ENCODE measurements around the gene PDE6G. TPM values are rescaled to one million over a fixed set of nuclear protein-coding genes. Genes with fewer than 3 reads are reported as not detected.

Gene PDE6G
- total and polyA plus RNA-seq, 2 experiments from 2014 or later, result 5.5 to 9.0 TPM

DNA sequence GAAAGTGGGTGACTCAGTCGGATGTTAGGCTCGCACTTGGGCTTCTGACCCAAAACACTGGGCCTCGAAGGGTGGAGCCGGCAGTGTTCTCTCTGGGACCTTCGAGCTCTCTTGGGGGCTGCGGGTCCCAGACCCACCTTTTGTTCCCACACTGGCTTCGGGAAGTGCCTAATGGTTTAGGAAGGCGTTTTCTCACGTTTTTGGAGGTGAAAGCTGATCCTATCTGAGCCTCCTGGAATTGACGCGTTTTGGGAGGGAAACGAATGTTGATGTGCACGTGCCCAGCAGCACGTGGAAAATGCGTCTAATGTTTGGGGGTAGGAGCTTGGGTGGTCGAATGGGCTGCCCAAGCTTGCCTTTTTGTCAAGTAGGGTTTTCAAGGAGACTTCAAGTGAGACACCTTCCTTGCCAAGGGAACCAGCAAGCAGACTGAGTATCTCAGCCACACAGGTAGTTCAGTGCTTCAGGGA lies 28.1 kb upstream of the PDE6G start:
- Mint-ChIP-seq H3K9me3 (no peaks in the 10 kb centered on the region; the same call in 2 of the 3 replicates), H3K4me1 (peaks cover 12% of the 10 kb centered on the region), H3K27me3 (ENCODE audit: insufficient read depth, low read depth, poor library complexity) (peaks cover 11% of the 10 kb centered on the region), H3K4me3 (peak overlapping the region; percentile 92), H3K36me3 (ENCODE audit: low read depth) (peaks cover 38% of the 10 kb centered on the region), H3K27ac (peak overlapping the region; percentile 80)
- H3K4me2 ChIP-seq, result peak overlapping the region; percentile 99
- peaks cover 8% of the 10 kb centered on the region; the same call in 1 of the 2 replicates for H4K20me1 ChIP-seq (replicated peaks; ENCODE audit: insufficient read depth)
- H3K79me2 ChIP-seq (replicated peaks; ENCODE audit: insufficient read depth), result peaks cover 48% of the 10 kb centered on the region
- no peaks in the 10 kb centered on the region for H3K9me2 ChIP-seq (ENCODE audit: insufficient read depth)
- DNase-seq (ENCODE audit: low spot score) (peak; percentile 46), ATAC-seq (0 out of 3 replicates have a peak, but pooled peaks have one; percentile 4)
- no peaks in the 10 kb centered on the region for H3K27me3 ChIP-seq (ENCODE audit: insufficient read depth)
- H3K27ac ChIP-seq (ENCODE audit: low read depth), result no peak overlapping the region
- no peak for TF ChIP-seq EZH2 (IDR thresholded peaks at IDR 0.05; ENCODE audit: low read depth, unreplicated experiment)
- peak overlapping the region; percentile 96 for H3K4me3 ChIP-seq
- peaks cover 6% of the 10 kb centered on the region for H3K4me1 ChIP-seq (ENCODE audit: insufficient read depth)
- peaks cover 18% of the 10 kb centered on the region for H3F3A ChIP-seq (replicated peaks; ENCODE audit: low read depth)
- no peaks in the 10 kb centered on the region for H3K36me3 ChIP-seq (ENCODE audit: insufficient read depth)
- H2AFZ ChIP-seq, result no peak overlapping the region

DNA sequence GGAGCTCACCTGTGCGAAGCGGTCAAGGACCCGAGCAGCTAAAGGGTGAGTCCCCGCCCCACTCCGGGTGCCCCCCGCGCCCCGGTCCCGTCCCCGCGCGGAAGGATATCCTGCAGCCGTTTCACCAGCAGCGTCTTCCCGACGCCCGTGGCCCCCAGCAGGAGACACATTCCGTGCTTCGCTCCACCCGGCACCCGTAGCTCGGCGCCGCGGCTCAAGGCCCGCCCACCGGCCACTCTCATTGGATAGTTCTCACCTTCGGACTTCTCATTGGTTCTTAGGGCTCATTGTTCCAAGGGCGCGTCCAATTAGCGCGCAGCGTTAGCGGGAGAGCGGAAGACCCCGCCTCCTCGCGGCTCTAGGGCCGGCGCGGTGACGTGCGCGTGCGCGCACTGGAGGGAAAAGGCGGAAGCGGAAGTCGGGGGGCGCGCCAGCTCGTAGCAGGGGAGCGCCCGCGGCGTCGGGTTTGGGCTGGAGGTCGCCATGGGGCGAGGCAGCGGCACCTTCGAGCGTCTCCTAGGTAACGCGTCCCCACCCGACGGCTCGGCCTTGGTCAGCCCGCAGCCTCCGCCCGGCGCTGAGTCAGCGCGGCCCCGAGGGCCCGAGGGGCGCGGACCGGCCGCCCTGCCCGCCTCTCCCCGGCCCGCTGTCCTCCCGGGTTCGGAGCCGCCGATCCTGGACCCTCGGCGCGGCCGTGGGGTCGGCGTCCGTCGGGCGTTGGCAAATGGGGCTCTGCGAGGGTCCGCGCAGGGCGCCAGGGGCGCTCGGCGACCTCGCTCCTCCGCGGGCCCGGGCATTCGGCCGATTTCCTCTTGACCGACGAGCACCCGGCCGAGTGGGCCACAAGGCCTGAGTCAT lies 27.5 kb upstream of the PDE6G start, which contains the start of the genes ARL16 and HGS:
Gene ARL16 (minus strand): TSS at position 214 of the 858 bp plus-strand sequence. CDS start 44 bp downstream, at position 170.
Gene HGS (plus strand): TSS at position 428 of the 858 bp plus-strand sequence. CDS start 56 bp downstream, at position 484.
- Mint-ChIP-seq H3K9me3 (no peaks in the 10 kb centered on the region; the same call in 2 of the 3 replicates), H3K27me3 (ENCODE audit: insufficient read depth, low read depth, poor library complexity) (peaks cover 11% of the 10 kb centered on the region), H3K36me3 (ENCODE audit: low read depth) (peaks cover 32% of the 10 kb centered on the region), H3K4me1 (peaks cover 12% of the 10 kb centered on the region), H3K27ac (peak within 1 kb of the TSS; percentile 80), H3K4me3 (peak within 1 kb of the TSS; percentile 92)
- H3F3A ChIP-seq (replicated peaks; ENCODE audit: low read depth), result peaks cover 18% of the 10 kb centered on the region
- H3K4me3 ChIP-seq, result peak within 1 kb of the TSS; percentile 96
- no peaks in the 10 kb centered on the region for H3K9me2 ChIP-seq (ENCODE audit: insufficient read depth)
- H2AFZ ChIP-seq, result 0 out of 2 replicates have a peak within 1 kb of the TSS, but pooled peaks have one; percentile 69
- peak; percentile 78 for TF ChIP-seq POLR2AphosphoS5 (IDR thresholded peaks at IDR 0.05; ENCODE audit: low read depth)
- TF ChIP-seq, protein P1, sequence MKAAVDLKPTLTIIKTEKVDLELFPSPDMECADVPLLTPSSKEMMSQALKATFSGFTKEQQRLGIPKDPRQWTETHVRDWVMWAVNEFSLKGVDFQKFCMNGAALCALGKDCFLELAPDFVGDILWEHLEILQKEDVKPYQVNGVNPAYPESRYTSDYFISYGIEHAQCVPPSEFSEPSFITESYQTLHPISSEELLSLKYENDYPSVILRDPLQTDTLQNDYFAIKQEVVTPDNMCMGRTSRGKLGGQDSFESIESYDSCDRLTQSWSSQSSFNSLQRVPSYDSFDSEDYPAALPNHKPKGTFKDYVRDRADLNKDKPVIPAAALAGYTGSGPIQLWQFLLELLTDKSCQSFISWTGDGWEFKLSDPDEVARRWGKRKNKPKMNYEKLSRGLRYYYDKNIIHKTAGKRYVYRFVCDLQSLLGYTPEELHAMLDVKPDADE (IDR thresholded peaks at IDR 0.05), result no peak; the same call in 1 of the 2 replicates
- peak; percentile 61; the same call in 1 of the 2 replicates for TF ChIP-seq CREB1 (CRISPR knock-in tag; IDR thresholded peaks at IDR 0.05; ENCODE audit: low read depth)
- ATAC-seq, result peak; percentile 94
- H3K36me3 ChIP-seq (ENCODE audit: insufficient read depth), result no peaks in the 10 kb centered on the region
- DNase-seq (ENCODE audit: low spot score), result peak; percentile 100
- peaks cover 8% of the 10 kb centered on the region; the same call in 1 of the 2 replicates for H4K20me1 ChIP-seq (replicated peaks; ENCODE audit: insufficient read depth)
- H3K27ac ChIP-seq (ENCODE audit: low read depth), result no peak within 1 kb of the TSS
- H3K4me2 ChIP-seq, result peak within 1 kb of the TSS; percentile 99
- peaks cover 48% of the 10 kb centered on the region for H3K79me2 ChIP-seq (replicated peaks; ENCODE audit: insufficient read depth)
- H3K27me3 ChIP-seq (ENCODE audit: insufficient read depth), result no peaks in the 10 kb centered on the region
- H3K4me1 ChIP-seq (ENCODE audit: insufficient read depth), result peaks cover 6% of the 10 kb centered on the region

DNA sequence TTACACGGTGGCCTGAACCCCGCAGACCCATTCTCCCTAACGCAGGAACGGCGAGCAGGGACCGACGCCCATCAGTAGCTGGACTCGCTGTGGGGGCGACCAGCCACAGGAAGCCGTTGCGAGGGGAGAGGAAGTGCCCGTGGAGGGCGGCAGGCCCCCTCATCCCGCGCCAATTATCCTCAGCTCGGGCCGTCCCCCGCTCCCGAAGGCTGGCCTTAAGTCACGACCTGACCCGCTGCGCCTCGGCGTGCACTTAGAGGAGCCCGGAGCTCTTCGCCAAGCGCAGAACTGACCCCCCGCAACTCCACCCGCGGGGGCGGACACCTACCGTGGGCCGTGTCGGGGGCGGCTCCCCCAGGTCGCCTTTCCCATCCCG lies 26.9 kb upstream of the PDE6G start:
- Histone ChIP-seq H3K9me2 (ENCODE audit: insufficient read depth) (no peaks in the 10 kb centered on the region), H3K4me2 (peak overlapping the region; percentile 93), H3K79me2 (replicated peaks; ENCODE audit: insufficient read depth) (peaks cover 48% of the 10 kb centered on the region), H3K27ac (ENCODE audit: low read depth) (no peak overlapping the region), H3F3A (replicated peaks; ENCODE audit: low read depth) (peaks cover 18% of the 10 kb centered on the region), H3K27me3 (ENCODE audit: insufficient read depth) (no peaks in the 10 kb centered on the region), H3K4me1 (ENCODE audit: insufficient read depth) (peaks cover 6% of the 10 kb centered on the region), H3K36me3 (ENCODE audit: insufficient read depth) (no peaks in the 10 kb centered on the region), H4K20me1 (replicated peaks; ENCODE audit: insufficient read depth) (peaks cover 8% of the 10 kb centered on the region; the same call in 1 of the 2 replicates), H3K4me3 (peak overlapping the region; percentile 96), H2AFZ (0 out of 2 replicates have a peak overlapping the region, but pooled peaks have one; percentile 69)
- Mint-ChIP-seq H3K9me3 (no peaks in the 10 kb centered on the region; the same call in 2 of the 3 replicates), H3K27me3 (ENCODE audit: insufficient read depth, low read depth, poor library complexity) (peaks cover 11% of the 10 kb centered on the region), H3K36me3 (ENCODE audit: low read depth) (peaks cover 29% of the 10 kb centered on the region), H3K4me1 (peaks cover 12% of the 10 kb centered on the region), H3K27ac (peak overlapping the region; percentile 71), H3K4me3 (peak overlapping the region; percentile 92)
- ATAC-seq (peak; percentile 5), DNase-seq (ENCODE audit: low spot score) (no peak)
- TF ChIP-seq ZNF331 (CRISPR knock-in tag; IDR thresholded peaks at IDR 0.05; ENCODE audit: low read depth) (no peak), ZNF114 (CRISPR knock-in tag; IDR thresholded peaks at IDR 0.05) (no peak), EZH2phosphoT487 (IDR thresholded peaks at IDR 0.05; ENCODE audit: unreplicated experiment) (no peak), POLR2AphosphoS5 (IDR thresholded peaks at IDR 0.05; ENCODE audit: low read depth) (no peak), STAT1 (IDR thresholded peaks at IDR 0.05; ENCODE audit: unreplicated experiment) (no peak), JUNB (IDR thresholded peaks at IDR 0.05; ENCODE audit: unreplicated experiment) (no peak), NANOG (IDR thresholded peaks at IDR 0.05; ENCODE audit: borderline replicate concordance) (no peak)
- TF ChIP-seq, protein P1 (IDR thresholded peaks at IDR 0.05), result no peak

All from GM23338 (cell line).